ENCODE measurements around the gene LAMP1. TPM values are rescaled to one million over a fixed set of nuclear protein-coding genes. Genes with fewer than 3 reads are reported as not detected.

LAMP1 gene
- total and polyA plus RNA-seq, 2 of the 4 experiments (the other 2 are of a cell fraction): 60.6 to 229 TPM

DNA sequence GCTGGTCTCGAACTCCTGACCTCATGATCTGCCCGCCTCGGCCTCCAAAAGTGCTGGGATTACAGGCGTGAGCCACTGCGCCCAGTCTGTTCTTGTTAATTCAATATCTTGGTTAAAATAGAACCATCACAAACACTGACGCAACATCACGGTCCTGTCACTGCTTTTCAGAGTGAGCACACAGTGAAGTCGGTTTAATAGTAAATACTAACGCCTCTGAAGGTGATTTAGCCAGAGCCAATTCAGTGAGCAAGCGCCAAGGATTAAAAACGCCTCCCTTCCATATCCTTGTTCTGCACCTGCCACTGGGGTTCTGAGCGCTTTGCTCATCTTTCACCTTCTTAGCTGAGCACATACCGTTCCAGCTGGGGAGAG, 30.3 kb downstream of the LAMP1 start:
- H4K91ac ChIP-seq (ENCODE audit: insufficient read depth, low read depth, low read length): no peak overlapping the region
- no peak overlapping the region for H2AK9ac ChIP-seq (replicated peaks; ENCODE audit: low read depth, low read length, poor library complexity)
- H3K14ac ChIP-seq (replicated peaks; ENCODE audit: low read depth, low read length): no peak overlapping the region
- no peak overlapping the region for H3K27ac ChIP-seq (ENCODE audit: insufficient read depth, low read length)
- no peak overlapping the region for H3K4me2 ChIP-seq (ENCODE audit: low read depth, low read length)
- TF ChIP-seq, protein P1, sequence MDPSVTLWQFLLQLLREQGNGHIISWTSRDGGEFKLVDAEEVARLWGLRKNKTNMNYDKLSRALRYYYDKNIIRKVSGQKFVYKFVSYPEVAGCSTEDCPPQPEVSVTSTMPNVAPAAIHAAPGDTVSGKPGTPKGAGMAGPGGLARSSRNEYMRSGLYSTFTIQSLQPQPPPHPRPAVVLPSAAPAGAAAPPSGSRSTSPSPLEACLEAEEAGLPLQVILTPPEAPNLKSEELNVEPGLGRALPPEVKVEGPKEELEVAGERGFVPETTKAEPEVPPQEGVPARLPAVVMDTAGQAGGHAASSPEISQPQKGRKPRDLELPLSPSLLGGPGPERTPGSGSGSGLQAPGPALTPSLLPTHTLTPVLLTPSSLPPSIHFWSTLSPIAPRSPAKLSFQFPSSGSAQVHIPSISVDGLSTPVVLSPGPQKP (IDR thresholded peaks at IDR 0.05; ENCODE audit: borderline replicate concordance, low read depth, low read length): no peak
- H3K4me1 ChIP-seq (ENCODE audit: control insufficient read depth, insufficient read depth, low read length): no peaks in the 10 kb centered on the region
- DNase-seq: no peak
- intact Hi-C loops (cut with micrococcal nuclease): no loop called here
- H3K36me3 ChIP-seq (ENCODE audit: control insufficient read depth, insufficient read depth, low read length): peaks cover 13% of the 10 kb centered on the region
- 0 out of 4 replicates have a peak, but pooled peaks cover 0 to 4% of the 10 kb centered on the region in 2 experiments for H3K79me1 ChIP-seq (ENCODE audit: low read depth in 1 of 2, low read length in 2 of 2)
- H3K23ac ChIP-seq (ENCODE audit: low read depth, low read length): no peak overlapping the region
- no peak overlapping the region for H2AFZ ChIP-seq (replicated peaks; ENCODE audit: low read length, poor library complexity)
- no peak overlapping the region for H3K18ac ChIP-seq (ENCODE audit: low read depth, low read length)
- ChIA-PET CTCF (no interaction called here), POLR2A (ENCODE audit: unreplicated experiment) (no interaction called here)
- no peak overlapping the region for H4K5ac ChIP-seq (ENCODE audit: low read depth, low read length)
- in situ Hi-C loops (cut with MboI; ENCODE audit: low sequenced_read_pairs): no loop called here
- H3K4me3 ChIP-seq (ENCODE audit: insufficient read depth, low read depth, low read length): no peak overlapping the region
- H2AK5ac ChIP-seq (ENCODE audit: low read depth, low read length): no peak overlapping the region
- no peak overlapping the region for H3K9ac ChIP-seq (ENCODE audit: low read depth, low read length)
- WGBS, 2 experiments (ENCODE audit: extremely low coverage in 2 of 2, insufficient read length in 1 of 2): 90% methylated on average over 2 of the region's 13 CpGs; no CpG with 5 or more reads in 1 of the 2 experiments
- no peak overlapping the region for H2BK5ac ChIP-seq (ENCODE audit: low read depth, low read length, poor library complexity, severe bottlenecking)
- H3K27me3 ChIP-seq (ENCODE audit: control insufficient read depth, insufficient read depth, low read length): peaks cover 2% of the 10 kb centered on the region; the same call in 1 of the 2 replicates
- no peaks in the 10 kb centered on the region; the same call in 1 of the 2 replicates for H3K9me1 ChIP-seq (ENCODE audit: insufficient read depth, low read length)
- H4K20me1 ChIP-seq (ENCODE audit: insufficient read depth, low read length): no peaks in the 10 kb centered on the region
- BruUV-seq (replicated peaks): no TSS peak
- H2BK20ac ChIP-seq (ENCODE audit: low read depth, low read length): no peak overlapping the region
- no peak overlapping the region for H2BK120ac ChIP-seq (ENCODE audit: low read depth, low read length)
- no peak overlapping the region for H2BK15ac ChIP-seq (ENCODE audit: low read depth, low read length)
- H4K8ac ChIP-seq (ENCODE audit: low read depth in 2 of 2, low read length in 2 of 2): no peak overlapping the region
- no peak overlapping the region for H3K56ac ChIP-seq (ENCODE audit: extremely low read depth, insufficient read depth, low read length)
- no peaks in the 10 kb centered on the region for H3K9me3 ChIP-seq (ENCODE audit: control insufficient read depth, insufficient read depth, low read length)
- dilution Hi-C loops (cut with HindIII; ENCODE audit: low sequenced_read_pairs, unreplicated experiment): no loop called here
- no peak overlapping the region for H3K4ac ChIP-seq (ENCODE audit: low read depth, low read length)
- ATAC-seq (ENCODE audit: low read depth): peak; percentile 24; the same call in 1 of the 2 replicates
